Measurements from ENCODE around the gene GULP1. TPM values are rescaled to one million over a fixed set of nuclear protein-coding genes. Genes with fewer than 3 reads are reported as not detected.

GULP1 gene
- total RNA-seq, 1 donor from 2014 or later: 29.5 TPM

GRCh38 chr2:188369365-188369764, 77.7 kb downstream of the GULP1 start:
- H3K27ac Mint-ChIP-seq (ENCODE audit: unreplicated experiment): no peak overlapping the region
- no peaks in the 10 kb centered on the region for H3K27me3 Mint-ChIP-seq (ENCODE audit: low read depth)
- no peak overlapping the region for H3K4me3 Mint-ChIP-seq (ENCODE audit: unreplicated experiment)

GRCh38 chr2:188378371-188378950, 86.8 kb downstream of the GULP1 start:
- no peaks in the 10 kb centered on the region for H3K27me3 Mint-ChIP-seq (ENCODE audit: low read depth)
- H3K4me1 Mint-ChIP-seq (ENCODE audit: low read depth): peaks cover 35% of the 10 kb centered on the region
- DNase-seq (ENCODE audit: low spot score): no peak
- H3K27ac Mint-ChIP-seq (ENCODE audit: unreplicated experiment): no peak overlapping the region
- H3K36me3 Mint-ChIP-seq (ENCODE audit: low read depth): no peaks in the 10 kb centered on the region
- TF ChIP-seq, protein P1, sequence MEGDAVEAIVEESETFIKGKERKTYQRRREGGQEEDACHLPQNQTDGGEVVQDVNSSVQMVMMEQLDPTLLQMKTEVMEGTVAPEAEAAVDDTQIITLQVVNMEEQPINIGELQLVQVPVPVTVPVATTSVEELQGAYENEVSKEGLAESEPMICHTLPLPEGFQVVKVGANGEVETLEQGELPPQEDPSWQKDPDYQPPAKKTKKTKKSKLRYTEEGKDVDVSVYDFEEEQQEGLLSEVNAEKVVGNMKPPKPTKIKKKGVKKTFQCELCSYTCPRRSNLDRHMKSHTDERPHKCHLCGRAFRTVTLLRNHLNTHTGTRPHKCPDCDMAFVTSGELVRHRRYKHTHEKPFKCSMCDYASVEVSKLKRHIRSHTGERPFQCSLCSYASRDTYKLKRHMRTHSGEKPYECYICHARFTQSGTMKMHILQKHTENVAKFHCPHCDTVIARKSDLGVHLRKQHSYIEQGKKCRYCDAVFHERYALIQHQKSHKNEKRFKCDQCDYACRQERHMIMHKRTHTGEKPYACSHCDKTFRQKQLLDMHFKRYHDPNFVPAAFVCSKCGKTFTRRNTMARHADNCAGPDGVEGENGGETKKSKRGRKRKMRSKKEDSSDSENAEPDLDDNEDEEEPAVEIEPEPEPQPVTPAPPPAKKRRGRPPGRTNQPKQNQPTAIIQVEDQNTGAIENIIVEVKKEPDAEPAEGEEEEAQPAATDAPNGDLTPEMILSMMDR (IDR thresholded peaks at IDR 0.05): no peak
- H3K4me3 Mint-ChIP-seq (ENCODE audit: unreplicated experiment): no peak overlapping the region
- H3K9me3 Mint-ChIP-seq (ENCODE audit: low read depth): no peaks in the 10 kb centered on the region

More at GRCh38 chr2:188369365-188369764, 77.7 kb downstream of the GULP1 start:
- H3K9me3 Mint-ChIP-seq (ENCODE audit: low read depth): no peaks in the 10 kb centered on the region
- TF ChIP-seq, protein P1 (IDR thresholded peaks at IDR 0.05): peak; percentile 83
- no peaks in the 10 kb centered on the region for H3K36me3 Mint-ChIP-seq (ENCODE audit: low read depth)
- H3K4me1 Mint-ChIP-seq (ENCODE audit: low read depth): peaks cover 16% of the 10 kb centered on the region
- no peak for DNase-seq (ENCODE audit: low spot score)

DNA sequence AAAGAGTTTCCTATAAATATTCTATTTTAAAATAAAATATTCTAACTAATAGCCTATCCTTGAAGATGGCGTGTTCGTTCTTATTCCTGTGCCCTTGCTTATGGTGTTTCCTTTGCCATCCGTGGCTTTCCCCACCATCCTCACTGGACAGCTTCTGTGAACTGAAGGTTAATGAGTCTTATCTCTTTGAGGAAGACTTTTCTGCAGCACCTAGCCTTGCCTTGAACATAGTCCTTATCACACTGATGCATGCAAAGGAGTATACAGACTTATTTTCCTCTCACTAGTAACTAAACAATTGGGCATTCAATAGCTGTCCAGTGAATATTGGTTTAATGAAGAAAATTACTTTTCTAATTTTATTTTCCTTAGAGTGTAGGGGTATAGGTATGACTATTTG, 88.1 kb downstream of the GULP1 start:
- peaks cover 3% of the 10 kb centered on the region for H3K9me3 Mint-ChIP-seq (ENCODE audit: low read depth)
- H3K4me1 Mint-ChIP-seq (ENCODE audit: low read depth): peaks cover 28% of the 10 kb centered on the region
- no peak overlapping the region for H3K27ac Mint-ChIP-seq (ENCODE audit: unreplicated experiment)
- peaks cover 8% of the 10 kb centered on the region for H3K36me3 Mint-ChIP-seq (ENCODE audit: low read depth)
- no peak for DNase-seq (ENCODE audit: low spot score)
- H3K27me3 Mint-ChIP-seq (ENCODE audit: low read depth): no peaks in the 10 kb centered on the region
- TF ChIP-seq, protein P1 (IDR thresholded peaks at IDR 0.05): no peak
- H3K4me3 Mint-ChIP-seq (ENCODE audit: unreplicated experiment): no peak overlapping the region

- TF ChIP-seq, protein P1 (IDR thresholded peaks at IDR 0.05): no peak
- no peak overlapping the region for H3K4me3 Mint-ChIP-seq (ENCODE audit: unreplicated experiment)
- no peak for DNase-seq (ENCODE audit: low spot score)
- no peaks in the 10 kb centered on the region for H3K27me3 Mint-ChIP-seq (ENCODE audit: low read depth)
- peaks cover 27% of the 10 kb centered on the region for H3K4me1 Mint-ChIP-seq (ENCODE audit: low read depth)
- peaks cover 8% of the 10 kb centered on the region for H3K36me3 Mint-ChIP-seq (ENCODE audit: low read depth)
- peaks cover 3% of the 10 kb centered on the region for H3K9me3 Mint-ChIP-seq (ENCODE audit: low read depth)
- no peak overlapping the region for H3K27ac Mint-ChIP-seq (ENCODE audit: unreplicated experiment)
Observed at GRCh38 chr2:188380280-188380679, 88.6 kb downstream of the GULP1 start.

GRCh38 chr2:188381614-188382013, 89.9 kb downstream of the GULP1 start:
- Mint-ChIP-seq H3K9me3 (ENCODE audit: low read depth) (peaks cover 11% of the 10 kb centered on the region), H3K36me3 (ENCODE audit: low read depth) (peaks cover 16% of the 10 kb centered on the region), H3K4me3 (ENCODE audit: unreplicated experiment) (no peak overlapping the region), H3K27ac (ENCODE audit: unreplicated experiment) (peak overlapping the region; percentile 54), H3K27me3 (ENCODE audit: low read depth) (no peaks in the 10 kb centered on the region), H3K4me1 (ENCODE audit: low read depth) (peaks cover 27% of the 10 kb centered on the region)
- TF ChIP-seq, protein P1 (IDR thresholded peaks at IDR 0.05): no peak
- DNase-seq (ENCODE audit: low spot score): no peak

Measured in chondrocyte (in vitro differentiated cells).